ENCODE data around the gene CHSY1. TPM values are rescaled to one million over a fixed set of nuclear protein-coding genes. Genes with fewer than 3 reads are reported as not detected.

CHSY1 gene
- total RNA-seq, 1 experiment from 2014 or later = 47.0 TPM

GRCh38 chr15:101187820-101188636, 63.8 kb downstream of the CHSY1 start:
- POLR2A ChIA-PET (ENCODE audit: low non-redundant PET) = no interaction called here
- no peak for DNase-seq (ENCODE audit: low spot score)
- BruUV-seq (replicated peaks) = no TSS peak
- Histone ChIP-seq H3K4me1 (ENCODE audit: insufficient read depth, low read length, poor library complexity, severe bottlenecking) (peaks cover 15% of the 10 kb centered on the region), H3K27ac (ENCODE audit: low read depth, low read length, poor library complexity, severe bottlenecking) (no peak overlapping the region), H3K36me3 (ENCODE audit: insufficient read depth, low read length, poor library complexity, severe bottlenecking) (no peaks in the 10 kb centered on the region), H3K27me3 (replicated peaks; ENCODE audit: insufficient read depth, low read depth, low read length, poor library complexity) (no peaks in the 10 kb centered on the region), H3K9me3 (ENCODE audit: low read depth, low read length, poor library complexity, severe bottlenecking) (no peaks in the 10 kb centered on the region), H3K4me3 (ENCODE audit: low read depth, low read length, poor library complexity, severe bottlenecking) (no peak overlapping the region)
- intact Hi-C loops (cut with micrococcal nuclease; ENCODE audit: unreplicated experiment) = no loop called here
- TF ChIP-seq EZH2 (IDR thresholded peaks at IDR 0.05; ENCODE audit: borderline replicate concordance, low read depth, low read length, poor library complexity, severe bottlenecking) = no peak
- TF ChIP-seq CTCF (conservative IDR thresholded peaks at IDR 0.05; ENCODE audit: low read depth, low read length) = no peak
- CTCF ChIA-PET = no interaction called here

- Histone ChIP-seq H3K4me1 (ENCODE audit: insufficient read depth, low read length, poor library complexity, severe bottlenecking) (peaks cover 14% of the 10 kb centered on the region), H3K27ac (ENCODE audit: low read depth, low read length, poor library complexity, severe bottlenecking) (no peak overlapping the region), H3K4me3 (ENCODE audit: low read depth, low read length, poor library complexity, severe bottlenecking) (no peak overlapping the region), H3K27me3 (replicated peaks; ENCODE audit: insufficient read depth, low read depth, low read length, poor library complexity) (no peaks in the 10 kb centered on the region), H3K36me3 (ENCODE audit: insufficient read depth, low read length, poor library complexity, severe bottlenecking) (no peaks in the 10 kb centered on the region), H3K9me3 (ENCODE audit: low read depth, low read length, poor library complexity, severe bottlenecking) (no peaks in the 10 kb centered on the region)
- CTCF ChIA-PET = no interaction called here
- intact Hi-C loops (cut with micrococcal nuclease; ENCODE audit: unreplicated experiment) = no loop called here
- BruUV-seq (replicated peaks) = no TSS peak
- no peak for TF ChIP-seq CTCF (conservative IDR thresholded peaks at IDR 0.05; ENCODE audit: low read depth, low read length)
- no peak for TF ChIP-seq EZH2 (IDR thresholded peaks at IDR 0.05; ENCODE audit: borderline replicate concordance, low read depth, low read length, poor library complexity, severe bottlenecking)
- DNase-seq (ENCODE audit: low spot score) = peak; percentile 25
- POLR2A ChIA-PET (ENCODE audit: low non-redundant PET) = no interaction called here
Measured at GRCh38 chr15:101185770-101186169, 66.1 kb downstream of the CHSY1 start.

GRCh38 chr15:101185336-101185735, 66.5 kb downstream of the CHSY1 start:
- intact Hi-C loops (cut with micrococcal nuclease; ENCODE audit: unreplicated experiment) = no loop called here
- ChIA-PET CTCF (no interaction called here), POLR2A (ENCODE audit: low non-redundant PET) (no interaction called here)

More at GRCh38 chr15:101185336-101185735, 66.5 kb downstream of the CHSY1 start:
- DNase-seq (ENCODE audit: low spot score) = no peak
- no peaks in the 10 kb centered on the region for H3K27me3 ChIP-seq (replicated peaks; ENCODE audit: insufficient read depth, low read depth, low read length, poor library complexity)
- BruUV-seq (replicated peaks) = no TSS peak
- H3K9me3 ChIP-seq (ENCODE audit: low read depth, low read length, poor library complexity, severe bottlenecking) = no peaks in the 10 kb centered on the region
- H3K36me3 ChIP-seq (ENCODE audit: insufficient read depth, low read length, poor library complexity, severe bottlenecking) = no peaks in the 10 kb centered on the region
- H3K27ac ChIP-seq (ENCODE audit: low read depth, low read length, poor library complexity, severe bottlenecking) = no peak overlapping the region
- TF ChIP-seq CTCF (conservative IDR thresholded peaks at IDR 0.05; ENCODE audit: low read depth, low read length) = no peak
- TF ChIP-seq EZH2 (IDR thresholded peaks at IDR 0.05; ENCODE audit: borderline replicate concordance, low read depth, low read length, poor library complexity, severe bottlenecking) = no peak
- H3K4me3 ChIP-seq (ENCODE audit: low read depth, low read length, poor library complexity, severe bottlenecking) = no peak overlapping the region
- peaks cover 14% of the 10 kb centered on the region for H3K4me1 ChIP-seq (ENCODE audit: insufficient read depth, low read length, poor library complexity, severe bottlenecking)
